ENCODE results near the gene PDZD2. TPM values are rescaled to one million over a fixed set of nuclear protein-coding genes. Genes with fewer than 3 reads are reported as not detected.
A peak's percentile ranks its signal among the peaks of the same experiment; 100 is the strongest.

The PDZD2 gene
- total RNA-seq, 1 donor from 2014 or later: 70.9 TPM

GRCh38 chr5:31674371-31674951 lies 35.5 kb downstream of the PDZD2 start:
- intact Hi-C loops (cut with DNase I): no loop called here
- ATAC-seq (no peak), DNase-seq (no peak)
- Histone ChIP-seq H3K27ac (no peak overlapping the region), H3K36me3 (no peaks in the 10 kb centered on the region), H3K4me1 (no peaks in the 10 kb centered on the region), H3K9me3 (no peaks in the 10 kb centered on the region), H3K4me3 (no peak overlapping the region), H3K27me3 (no peaks in the 10 kb centered on the region)
- TF ChIP-seq CTCF (IDR thresholded peaks at IDR 0.05): no peak

GRCh38 chr5:31675472-31675871 lies 36.5 kb downstream of the PDZD2 start:
- Histone ChIP-seq H3K4me3 (no peak overlapping the region), H3K27ac (no peak overlapping the region), H3K9me3 (no peaks in the 10 kb centered on the region), H3K27me3 (no peaks in the 10 kb centered on the region), H3K36me3 (no peaks in the 10 kb centered on the region), H3K4me1 (no peaks in the 10 kb centered on the region)
- DNase-seq: no peak
- TF ChIP-seq CTCF (IDR thresholded peaks at IDR 0.05): no peak
- peak; percentile 40 for ATAC-seq
- intact Hi-C loops (cut with DNase I): no loop called here

GRCh38 chr5:31678180-31678579 lies 39.2 kb downstream of the PDZD2 start:
- H3K27me3 ChIP-seq: no peaks in the 10 kb centered on the region
- no peak overlapping the region for H3K27ac ChIP-seq
- intact Hi-C loops (cut with DNase I): no loop called here

GRCh38 chr5:31680528-31680927 lies 41.6 kb downstream of the PDZD2 start:
- Histone ChIP-seq H3K27me3 (no peaks in the 10 kb centered on the region), H3K4me1 (no peaks in the 10 kb centered on the region), H3K36me3 (no peaks in the 10 kb centered on the region), H3K27ac (no peak overlapping the region), H3K9me3 (no peaks in the 10 kb centered on the region), H3K4me3 (no peak overlapping the region)
- ATAC-seq: no peak
- intact Hi-C loops (cut with DNase I): no loop called here
- DNase-seq: no peak
- TF ChIP-seq CTCF (IDR thresholded peaks at IDR 0.05): no peak

More at GRCh38 chr5:31678180-31678579, 39.2 kb downstream of the PDZD2 start:
- TF ChIP-seq CTCF (IDR thresholded peaks at IDR 0.05): no peak
- DNase-seq (no peak), ATAC-seq (peak; percentile 33)
- Histone ChIP-seq H3K4me3 (no peak overlapping the region), H3K4me1 (no peaks in the 10 kb centered on the region), H3K9me3 (no peaks in the 10 kb centered on the region), H3K36me3 (no peaks in the 10 kb centered on the region)

GRCh38 chr5:31682025-31682424 lies 43.1 kb downstream of the PDZD2 start:
- H3K4me1 ChIP-seq: no peaks in the 10 kb centered on the region
- no peaks in the 10 kb centered on the region for H3K27me3 ChIP-seq
- no peak for TF ChIP-seq CTCF (IDR thresholded peaks at IDR 0.05)
- ATAC-seq: no peak
- H3K4me3 ChIP-seq: no peak overlapping the region
- H3K9me3 ChIP-seq: no peaks in the 10 kb centered on the region
- no peak for DNase-seq
- H3K36me3 ChIP-seq: no peaks in the 10 kb centered on the region
- intact Hi-C loops (cut with DNase I): no loop called here
- H3K27ac ChIP-seq: no peak overlapping the region

GRCh38 chr5:31682851-31683250 lies 43.9 kb downstream of the PDZD2 start:
- Histone ChIP-seq H3K4me1 (no peaks in the 10 kb centered on the region), H3K27ac (no peak overlapping the region), H3K4me3 (no peak overlapping the region), H3K9me3 (no peaks in the 10 kb centered on the region), H3K36me3 (no peaks in the 10 kb centered on the region), H3K27me3 (no peaks in the 10 kb centered on the region)
- DNase-seq (no peak), ATAC-seq (no peak)
- intact Hi-C loops (cut with DNase I): no loop called here
- no peak for TF ChIP-seq CTCF (IDR thresholded peaks at IDR 0.05)

Data from upper lobe of right lung (tissue), 1 donor.